H9 (cell line): ENCODE measurements around the gene TSHB. TPM values are rescaled to one million over a fixed set of nuclear protein-coding genes. Genes with fewer than 3 reads are reported as not detected.

Experiments used
- DNase-seq: peaks from one replicate; pipeline ENCODE4 v3.0.0-alpha.2; 2017
- H2AFZ ChIP-seq: one replicate; pipeline ENCODE4 v1.6.1; 2013; ENCODE audit warnings: mild to moderate bottlenecking, low read length, control low read depth, moderate library complexity
- H2AK5ac ChIP-seq: 2 replicates; pipeline ENCODE4 v1.6.1; 2013; ENCODE audit warnings: low read length, control low read depth, mixed read lengths; ENCODE audit not compliant: insufficient read length
- H2BK120ac ChIP-seq: one replicate; pipeline ENCODE4 v1.6.1; 2013; ENCODE audit warnings: low read depth, mild to moderate bottlenecking, low read length, control low read depth, inconsistent platforms; ENCODE audit not compliant: poor library complexity, severe bottlenecking
- H2BK12ac ChIP-seq: 2 replicates; pipeline ENCODE4 v1.6.1; 2013; ENCODE audit warnings: low read length, control low read depth, mixed read lengths, low read depth; ENCODE audit not compliant: insufficient read length
- H2BK15ac ChIP-seq: 2 replicates; pipeline ENCODE4 v1.6.1; 2013; ENCODE audit warnings: low read depth, low read length, control low read depth
- H2BK20ac ChIP-seq: one replicate; pipeline ENCODE4 v1.6.1; 2013; ENCODE audit warnings: low read depth, mild to moderate bottlenecking, low read length, control low read depth, inconsistent platforms; ENCODE audit not compliant: poor library complexity, severe bottlenecking
- H2BK5ac ChIP-seq: 2 replicates; pipeline ENCODE4 v1.6.1; 2013; ENCODE audit warnings: low read length, control low read depth, mixed read lengths; ENCODE audit not compliant: insufficient read length
- H3K14ac ChIP-seq: 2 replicates; pipeline ENCODE4 v1.6.1; 2013; ENCODE audit warnings: low read length, control low read depth; ENCODE audit not compliant: insufficient read depth
- H3K18ac ChIP-seq: 2 replicates; pipeline ENCODE4 v1.6.1; 2013; ENCODE audit warnings: low read depth, mild to moderate bottlenecking, mixed read lengths, low read length, control low read depth; ENCODE audit not compliant: insufficient read length
- H3K23ac ChIP-seq: 2 replicates; pipeline ENCODE4 v1.6.1; 2013; ENCODE audit warnings: low read length, control low read depth, mixed read lengths, low read depth; ENCODE audit not compliant: insufficient read length
- H3K23me2 ChIP-seq: 2 replicates; pipeline ENCODE4 v1.6.1; 2013; ENCODE audit warnings: low read depth, mild to moderate bottlenecking, mixed read lengths, low read length, control low read depth; ENCODE audit not compliant: insufficient read length, poor library complexity, severe bottlenecking
- H3K27ac ChIP-seq: 2 replicates; pipeline ENCODE4 v1.5.1; 2013; ENCODE audit warnings: low read length, control low read depth, mixed read lengths, low read depth; ENCODE audit not compliant: insufficient read length
- H3K27me3 ChIP-seq: 2 replicates; pipeline ENCODE4 v1.6.1; 2013; ENCODE audit warnings: low read length, control low read depth, inconsistent platforms; ENCODE audit not compliant: insufficient read depth
- H3K4ac ChIP-seq: 2 replicates; pipeline ENCODE4 v1.6.1; 2013; ENCODE audit warnings: low read depth, mild to moderate bottlenecking, control low read depth, inconsistent platforms, low read length, moderate library complexity
- H3K4me1 ChIP-seq: 2 replicates; pipeline ENCODE4 v1.6.1; 2013; ENCODE audit warnings: low read length, control low read depth, inconsistent platforms; ENCODE audit not compliant: insufficient read depth
- H3K4me2 ChIP-seq: 2 replicates; pipeline ENCODE4 v1.6.1; 2013; ENCODE audit warnings: low read length, control low read depth, mixed read lengths; ENCODE audit not compliant: insufficient read length, insufficient read depth
- H3K56ac ChIP-seq: 2 replicates; pipeline ENCODE4 v1.6.1; 2013; ENCODE audit warnings: low read depth, mild to moderate bottlenecking, mixed read lengths, low read length, control low read depth; ENCODE audit not compliant: insufficient read length
- H3K79me1 ChIP-seq: 2 replicates; pipeline ENCODE4 v1.6.1; 2013; ENCODE audit warnings: low read depth, mild to moderate bottlenecking, moderate library complexity, low read length, control low read depth, inconsistent platforms; ENCODE audit not compliant: insufficient read depth, poor library complexity, severe bottlenecking
- H3K79me2 ChIP-seq: 2 replicates; pipeline ENCODE4 v1.6.1; 2013; ENCODE audit warnings: low read length, control low read depth, inconsistent platforms; ENCODE audit not compliant: insufficient read depth
- H3K9ac ChIP-seq: 2 replicates; pipeline ENCODE4 v1.6.1; 2013; ENCODE audit warnings: low read length, control low read depth, mixed read lengths; ENCODE audit not compliant: insufficient read length; ENCODE audit errors: extremely low read depth
- H3K9me3 ChIP-seq: one replicate; pipeline ENCODE4 v1.6.1; 2013; ENCODE audit warnings: low read depth, low read length, inconsistent platforms; ENCODE audit not compliant: control insufficient read depth
- H3T11ph ChIP-seq: one replicate; pipeline ENCODE4 v1.6.1; 2013; ENCODE audit warnings: mild to moderate bottlenecking, low read length, control low read depth, inconsistent platforms
- H4K20me1 ChIP-seq: one replicate; pipeline ENCODE4 v1.6.1; 2013; ENCODE audit not compliant: control insufficient read depth, insufficient read length, insufficient read depth
- H4K5ac ChIP-seq: 2 replicates; pipeline ENCODE4 v1.6.1; 2013; ENCODE audit warnings: low read depth, mild to moderate bottlenecking, mixed read lengths, low read length, control low read depth; ENCODE audit not compliant: insufficient read length
- H4K8ac ChIP-seq: replicated peaks from 2 replicates; pipeline ENCODE4 v1.6.1; 2013; ENCODE audit warnings: low read length, control low read depth, mixed read lengths, low read depth; ENCODE audit not compliant: insufficient read length
- H4K91ac ChIP-seq: 2 replicates; pipeline ENCODE4 v1.6.1; 2013; ENCODE audit warnings: low read depth, mild to moderate bottlenecking, moderate library complexity, mixed read lengths, low read length, control low read depth; ENCODE audit not compliant: insufficient read length
- H3K27ac Mint-ChIP-seq, 3 experiments: 2 replicates in 2 of 3; 3 replicates in 1 of 3; pipeline ENCODE4 v1.8.0; 2020 to 2021; ENCODE audit warnings: mixed read lengths in 3 of 3, mild to moderate bottlenecking in 1 of 3, moderate library complexity in 1 of 3
- H3K27me3 Mint-ChIP-seq: 2 replicates; pipeline ENCODE4 v1.8.0; 2021; ENCODE audit warnings: low read depth, mild to moderate bottlenecking, moderate library complexity, mixed read lengths
- H3K36me3 Mint-ChIP-seq, 3 experiments: 2 replicates in 2 of 3; 3 replicates in 1 of 3; pipeline ENCODE4 v1.8.0; 2020 to 2021; ENCODE audit warnings: low read depth in 3 of 3, mixed read lengths in 3 of 3; ENCODE audit not compliant: insufficient read depth in 1 of 3
- H3K4me1 Mint-ChIP-seq, 2 experiments: 2 replicates each; pipeline ENCODE4 v1.8.0; 2020; ENCODE audit warnings: mixed read lengths in 2 of 2
- H3K4me3 Mint-ChIP-seq, 2 experiments: 2 replicates in 1 of 2; 3 replicates in 1 of 2; pipeline ENCODE4 v1.8.0; 2020 to 2021; ENCODE audit warnings: mild to moderate bottlenecking in 2 of 2, mixed read lengths in 2 of 2, moderate library complexity in 1 of 2
- H3K9me3 Mint-ChIP-seq, 2 experiments: 2 replicates in 1 of 2; 3 replicates in 1 of 2; pipeline ENCODE4 v1.8.0; 2020; ENCODE audit warnings: mild to moderate bottlenecking in 2 of 2, mixed read lengths in 2 of 2, moderate library complexity in 1 of 2
- CTCF ChIP-seq: fragments of 200-600 bp; sonication (generic); conservative IDR thresholded peaks from 3 replicates; pipeline ENCODE4 v1.8.0; 2021; ENCODE audit warnings: antibody characterized with exemption, mild to moderate bottlenecking
- WGBS: extraction: QIAGEN DNeasy Blood & Tissue Kit; methylation state at CpG from one replicate; pipeline ENCODE4 v1.1.7; 2013; ENCODE audit warnings: missing lambda C conversion rate, low lambda C conversion rate, mixed read lengths; ENCODE audit not compliant: insufficient read length; ENCODE audit errors: extremely low coverage; 5-methylcytosine and 5-hydroxymethylcytosine counted together
- total RNA-seq: library from RNA; stranded (reverse); gene quantifications from 2 replicates; pipeline ENCODE4 v1.2.1, GENCODE V29; 2021

The TSHB gene
- total RNA-seq, 1 experiment from 2014 or later = not detected

- H3K79me2 ChIP-seq = no peaks in the 10 kb centered on the region
- H3T11ph ChIP-seq = no peak overlapping the region
- no peak overlapping the region for H3K9ac ChIP-seq
- H3K18ac ChIP-seq = no peak overlapping the region
- H3K4me2 ChIP-seq = no peak overlapping the region
- H2BK15ac ChIP-seq = no peak overlapping the region
- no peaks in the 10 kb centered on the region for H3K4me1 ChIP-seq
- H2BK120ac ChIP-seq = no peak overlapping the region
- no peak for DNase-seq
- no peak overlapping the region for H4K8ac ChIP-seq
- H3K4ac ChIP-seq = no peak overlapping the region
- Mint-ChIP-seq H3K36me3 (no peaks in the 10 kb centered on the region), H3K9me3 (no peaks in the 10 kb centered on the region), H3K27ac (no peak overlapping the region), H3K27me3 (no peaks in the 10 kb centered on the region), H3K4me3 (no peak overlapping the region), H3K4me1 (peaks cover 0 to 3% of the 10 kb centered on the region in 2 experiments; a peak in 3 of 4 replicates)
- no peak overlapping the region for H2AK5ac ChIP-seq
- no peak overlapping the region for H4K5ac ChIP-seq
- H3K27ac ChIP-seq = no peak overlapping the region
- no peaks in the 10 kb centered on the region for H3K9me3 ChIP-seq
- no peaks in the 10 kb centered on the region for H4K20me1 ChIP-seq
- H4K91ac ChIP-seq = no peak overlapping the region
- no peak overlapping the region for H2BK20ac ChIP-seq
- H2AFZ ChIP-seq = no peak overlapping the region
- no CpG with 5 or more reads among the region's 5 CpGs for WGBS
- H3K23ac ChIP-seq = no peak overlapping the region
- no peak overlapping the region for H3K14ac ChIP-seq
- H2BK12ac ChIP-seq = no peak overlapping the region
- no peaks in the 10 kb centered on the region for H3K23me2 ChIP-seq
- H3K79me1 ChIP-seq = no peaks in the 10 kb centered on the region
- TF ChIP-seq CTCF = no peak
- no peak overlapping the region for H3K56ac ChIP-seq
- H2BK5ac ChIP-seq = no peak overlapping the region
- no peaks in the 10 kb centered on the region for H3K27me3 ChIP-seq
These were observed 47.8 kb downstream of the TSHB start for GRCh38 chr1:115077286-115077983.
